Measurements from ENCODE around the gene POLR2B.

POLR2B gene

DNA sequence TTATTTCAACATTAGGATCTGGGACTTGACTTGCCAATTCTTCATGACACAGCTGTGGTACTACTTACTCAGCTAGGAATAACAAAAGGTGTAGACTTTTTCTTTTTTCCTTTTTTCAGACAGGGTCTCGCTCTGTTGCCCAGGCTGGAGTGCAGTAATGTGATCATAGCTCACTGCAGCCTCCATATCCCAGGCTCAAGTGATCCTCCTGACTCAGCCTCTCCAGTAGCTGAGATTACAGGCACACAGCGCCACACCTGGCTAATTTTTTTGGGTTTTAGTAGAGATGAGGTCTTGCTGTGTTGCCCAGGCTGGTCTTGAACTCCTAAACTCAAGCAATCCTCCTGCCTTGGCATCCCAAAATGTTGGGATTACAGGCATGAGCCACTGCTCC, 17.6 kb upstream of the POLR2B start:
- ChIA-PET POLR2A (no interaction called here), CTCF (interaction anchor here (0.7 kb wide), 2 partner anchors 13 to 145 kb away, joined by 4 to 6 read pairs; no protein-coding TSS in a partner anchor)
- Histone ChIP-seq H3K9me3 (ENCODE audit: control insufficient read depth, insufficient read depth, low read depth, low read length) (no peaks in the 10 kb centered on the region), H3K4me3 (ENCODE audit: low read depth, low read length) (no peak overlapping the region), H3K27ac (ENCODE audit: extremely low read depth, low read depth, low read length) (no peak overlapping the region), H3K36me3 (ENCODE audit: control insufficient read depth in 2 of 2, insufficient read depth in 1 of 2, low read length in 2 of 2) (peaks cover 15 to 43% of the 10 kb centered on the region in 2 experiments), H3K4me1 (ENCODE audit: control insufficient read depth, insufficient read depth, low read length) (no peaks in the 10 kb centered on the region)
- TF ChIP-seq MZF1 (tag by site-specific recombination; IDR thresholded peaks at IDR 0.05; ENCODE audit: borderline replicate concordance) (no peak), ZNF121 (tag by site-specific recombination; IDR thresholded peaks at IDR 0.05) (peak; percentile 27; the same call in 1 of the 2 replicates)

DNA sequence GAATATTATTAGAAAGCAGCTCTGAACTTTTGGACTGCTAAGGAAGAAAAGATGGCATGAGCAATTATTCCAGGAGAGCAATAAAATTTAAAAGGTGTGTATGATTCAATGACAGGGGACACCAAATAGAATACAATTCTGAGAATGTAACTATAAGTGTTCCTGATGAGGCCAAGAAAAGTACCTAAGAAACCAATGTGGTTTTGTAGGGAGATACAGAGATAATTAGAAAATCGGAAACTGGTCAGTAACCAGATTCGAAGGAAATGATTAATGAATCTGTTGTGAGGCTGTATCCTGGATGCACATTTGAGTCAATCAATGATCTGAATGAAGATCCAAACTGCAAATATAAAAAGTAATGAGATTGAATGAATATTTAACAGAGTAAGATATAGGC, 7.3 kb upstream of the POLR2B start:
- H3K4me1 ChIP-seq (ENCODE audit: control insufficient read depth, insufficient read depth, low read length), result no peaks in the 10 kb centered on the region
- H3K36me3 ChIP-seq (ENCODE audit: control insufficient read depth in 2 of 2, insufficient read depth in 1 of 2, low read length in 2 of 2), result peaks cover 14 to 77% of the 10 kb centered on the region in 2 experiments
- ChIA-PET POLR2A (no interaction called here), CTCF (no interaction called here)
- H3K4me3 ChIP-seq (ENCODE audit: low read depth, low read length), result no peak overlapping the region
- no peaks in the 10 kb centered on the region for H3K9me3 ChIP-seq (ENCODE audit: control insufficient read depth, insufficient read depth, low read depth, low read length)
- H3K27ac ChIP-seq (ENCODE audit: extremely low read depth, low read depth, low read length), result no peak overlapping the region
- TF ChIP-seq ZNF585B (tag by site-specific recombination; IDR thresholded peaks at IDR 0.05) (no peak), ZNF558 (tag by site-specific recombination; IDR thresholded peaks at IDR 0.05) (no peak), ZNF560 (tag by site-specific recombination; IDR thresholded peaks at IDR 0.05; ENCODE audit: borderline replicate concordance) (no peak), KLF7 (tag by site-specific recombination; IDR thresholded peaks at IDR 0.05; ENCODE audit: borderline replicate concordance) (no peak), ZIC2 (tag by site-specific recombination; IDR thresholded peaks at IDR 0.05) (no peak), BCL11A (tag by site-specific recombination; IDR thresholded peaks at IDR 0.05; ENCODE audit: low read depth) (no peak), ZFHX2 (tag by site-specific recombination; conservative IDR thresholded peaks at IDR 0.05) (no peak), ZNF133 (tag by site-specific recombination; IDR thresholded peaks at IDR 0.05) (no peak), ZNF677 (tag by site-specific recombination; IDR thresholded peaks at IDR 0.05) (no peak), HIC1 (tag by site-specific recombination; IDR thresholded peaks at IDR 0.05) (no peak), ZBTB8A (tag by site-specific recombination; IDR thresholded peaks at IDR 0.05) (no peak)
- TF ChIP-seq, protein P1, sequence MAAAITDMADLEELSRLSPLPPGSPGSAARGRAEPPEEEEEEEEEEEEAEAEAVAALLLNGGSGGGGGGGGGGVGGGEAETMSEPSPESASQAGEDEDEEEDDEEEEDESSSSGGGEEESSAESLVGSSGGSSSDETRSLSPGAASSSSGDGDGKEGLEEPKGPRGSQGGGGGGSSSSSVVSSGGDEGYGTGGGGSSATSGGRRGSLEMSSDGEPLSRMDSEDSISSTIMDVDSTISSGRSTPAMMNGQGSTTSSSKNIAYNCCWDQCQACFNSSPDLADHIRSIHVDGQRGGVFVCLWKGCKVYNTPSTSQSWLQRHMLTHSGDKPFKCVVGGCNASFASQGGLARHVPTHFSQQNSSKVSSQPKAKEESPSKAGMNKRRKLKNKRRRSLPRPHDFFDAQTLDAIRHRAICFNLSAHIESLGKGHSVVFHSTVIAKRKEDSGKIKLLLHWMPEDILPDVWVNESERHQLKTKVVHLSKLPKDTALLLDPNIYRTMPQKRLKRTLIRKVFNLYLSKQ (tag by site-specific recombination; IDR thresholded peaks at IDR 0.05; ENCODE audit: borderline replicate concordance), result no peak

- H3K27ac ChIP-seq (ENCODE audit: extremely low read depth, low read depth, low read length), result no peak overlapping the region
- H3K4me1 ChIP-seq (ENCODE audit: control insufficient read depth, insufficient read depth, low read length), result no peaks in the 10 kb centered on the region
- no peak overlapping the region for H3K4me3 ChIP-seq (ENCODE audit: low read depth, low read length)
- TF ChIP-seq ZNF37A (tag by site-specific recombination; IDR thresholded peaks at IDR 0.05) (no peak), KLF16 (tag by site-specific recombination; IDR thresholded peaks at IDR 0.05) (no peak), ZNF623 (tag by site-specific recombination; IDR thresholded peaks at IDR 0.05) (no peak), ZSCAN16 (tag by site-specific recombination; IDR thresholded peaks at IDR 0.05) (no peak)
- H3K9me3 ChIP-seq (ENCODE audit: control insufficient read depth, insufficient read depth, low read depth, low read length), result no peaks in the 10 kb centered on the region
- CTCF ChIA-PET, result no interaction called here
- POLR2A ChIA-PET, result no interaction called here
- H3K36me3 ChIP-seq (ENCODE audit: control insufficient read depth in 2 of 2, insufficient read depth in 1 of 2, low read length in 2 of 2), result peaks cover 10 to 67% of the 10 kb centered on the region in 2 experiments
Measured at GRCh38 chr4:56972389-56972788, 6.3 kb upstream of the POLR2B start.
